Measurements from ENCODE around the gene WWC2.

Gene WWC2

GRCh38 chr4:183327827-183328226, 228.8 kb downstream of the WWC2 start:
- no peak for DNase-seq

- DNase-seq = peak in 1 of 56 donors; percentile 5
Observed at GRCh38 chr4:183328832-183329231, 229.8 kb downstream of the WWC2 start.

GRCh38 chr4:183329244-183329643, 230.2 kb downstream of the WWC2 start:
- no peak for DNase-seq

GRCh38 chr4:183329954-183330742, 231.1 kb downstream of the WWC2 start:
- DNase-seq = no peak

- no peak for DNase-seq
Observed at GRCh38 chr4:183330841-183331240, 231.8 kb downstream of the WWC2 start.

- DNase-seq = no peak
Observed at GRCh38 chr4:183332447-183332846, 233.4 kb downstream of the WWC2 start.

GRCh38 chr4:183333202-183333601, 234.1 kb downstream of the WWC2 start:
- no peak for DNase-seq

GRCh38 chr4:183333983-183334382, 234.9 kb downstream of the WWC2 start:
- no peak for DNase-seq

- no peak for DNase-seq
Observed at GRCh38 chr4:183335369-183335940, 236.4 kb downstream of the WWC2 start.

GRCh38 chr4:183337349-183337748, 238.3 kb downstream of the WWC2 start:
- no peak for DNase-seq

- DNase-seq = no peak
Observed at GRCh38 chr4:183337833-183338232, 238.8 kb downstream of the WWC2 start.

GRCh38 chr4:183342541-183343533, 243.8 kb downstream of the WWC2 start:
- peak in 4 of 56 donors; percentile 9 to 27 (median 10) for DNase-seq

- DNase-seq = no peak
Observed at GRCh38 chr4:183343730-183344129, 244.7 kb downstream of the WWC2 start.

- DNase-seq = no peak
Observed at GRCh38 chr4:183344523-183345255, 245.6 kb downstream of the WWC2 start.

- DNase-seq = no peak
Observed at GRCh38 chr4:183345261-183345660, 246.2 kb downstream of the WWC2 start.

- DNase-seq = no peak
Observed at GRCh38 chr4:183347146-183347545, 248.1 kb downstream of the WWC2 start.

GRCh38 chr4:183347566-183347965, 248.5 kb downstream of the WWC2 start:
- no peak for DNase-seq

- no peak for DNase-seq
Observed at GRCh38 chr4:183348136-183348535, 249.1 kb downstream of the WWC2 start.

GRCh38 chr4:183348706-183349659, 249.9 kb downstream of the WWC2 start:
- no peak for DNase-seq

- DNase-seq = no peak
Observed at GRCh38 chr4:183349673-183350072, 250.6 kb downstream of the WWC2 start.

Data from amygdala (tissue), 56 donors.